Astrocyte (in vitro differentiated cells and primary cell): Measurements from ENCODE around the gene SLC31A1. TPM values are rescaled to one million over a fixed set of nuclear protein-coding genes. Genes with fewer than 3 reads are reported as not detected.

Experiments
- DNase-seq: peaks from one replicate; pipeline ENCODE4 v3.0.0-alpha.2; 2010; ENCODE audit warnings: low read depth
- FAIRE-seq: peaks from 2 replicates; lab custom pipeline; 2011; peaks lifted over from hg19 to GRCh38; lab: Jason Lieb, UNC
- H2AFZ ChIP-seq: 2 replicates; pipeline ENCODE4 v1.6.0; 2012; ENCODE audit warnings: low read depth, low read length, inconsistent platforms
- H3K27ac ChIP-seq: 2 replicates; pipeline ENCODE4 v1.5.1; 2011; ENCODE audit warnings: low read depth, low read length, inconsistent platforms
- H3K27me3 ChIP-seq: 2 replicates; pipeline ENCODE4 v1.6.0; 2011; ENCODE audit warnings: low read length, inconsistent platforms; ENCODE audit not compliant: insufficient read depth
- H3K36me3 ChIP-seq: 2 replicates; pipeline ENCODE4 v1.5.1; 2011; ENCODE audit warnings: low read length, inconsistent platforms; ENCODE audit not compliant: insufficient read depth
- H3K4me1 ChIP-seq: 2 replicates; pipeline ENCODE4 v1.5.1; 2011; ENCODE audit warnings: low read length, inconsistent platforms; ENCODE audit not compliant: insufficient read depth
- H3K4me2 ChIP-seq: 2 replicates; pipeline ENCODE4 v1.6.0; 2012; ENCODE audit warnings: low read length, inconsistent platforms
- H3K4me3 ChIP-seq: 2 replicates; pipeline ENCODE4 v1.5.1; 2011; ENCODE audit warnings: low read depth, mild to moderate bottlenecking, low read length, inconsistent platforms; ENCODE audit not compliant: insufficient read depth
- H3K79me2 ChIP-seq: 2 replicates; pipeline ENCODE4 v1.6.0; 2012; ENCODE audit warnings: mild to moderate bottlenecking, low read length, inconsistent platforms; ENCODE audit not compliant: insufficient read depth
- H3K9ac ChIP-seq: 2 replicates; pipeline ENCODE4 v1.6.0; 2012; ENCODE audit warnings: mild to moderate bottlenecking, low read length, inconsistent platforms
- H3K9me3 ChIP-seq: 2 replicates; pipeline ENCODE4 v1.5.1; 2012; ENCODE audit warnings: low read depth, mild to moderate bottlenecking, low read length, inconsistent platforms; ENCODE audit not compliant: insufficient read depth
- H4K20me1 ChIP-seq: 2 replicates; pipeline ENCODE4 v1.6.0; 2012; ENCODE audit warnings: low read length, inconsistent platforms; ENCODE audit not compliant: insufficient read depth
- H3K27ac Mint-ChIP-seq: one replicate; pipeline ENCODE4 v1.8.0; 2021; ENCODE audit warnings: mild to moderate bottlenecking, mixed read lengths; ENCODE audit not compliant: unreplicated experiment
- H3K27me3 Mint-ChIP-seq: one replicate; pipeline ENCODE4 v1.8.0; 2021; ENCODE audit warnings: low read depth, mixed read lengths; ENCODE audit not compliant: unreplicated experiment
- H3K36me3 Mint-ChIP-seq: one replicate; pipeline ENCODE4 v1.8.0; 2021; ENCODE audit warnings: low read depth, mixed read lengths; ENCODE audit not compliant: unreplicated experiment
- H3K4me1 Mint-ChIP-seq: one replicate; pipeline ENCODE4 v1.8.0; 2021; ENCODE audit warnings: low read depth, mixed read lengths; ENCODE audit not compliant: unreplicated experiment
- H3K4me3 Mint-ChIP-seq: one replicate; pipeline ENCODE4 v1.8.0; 2021; ENCODE audit warnings: mild to moderate bottlenecking, moderate library complexity, mixed read lengths; ENCODE audit not compliant: unreplicated experiment
- H3K9me3 Mint-ChIP-seq: one replicate; pipeline ENCODE4 v1.8.0; 2021; ENCODE audit warnings: mild to moderate bottlenecking, mixed read lengths; ENCODE audit not compliant: unreplicated experiment
- CTCF ChIP-seq: IDR thresholded peaks from 2 replicates; pipeline ENCODE4 v1.5.1; 2011; ENCODE audit warnings: low read depth, mild to moderate bottlenecking, inconsistent platforms, low read length, moderate library complexity; ENCODE audit not compliant: insufficient read depth
- EZH2 ChIP-seq: IDR thresholded peaks from 2 replicates; pipeline ENCODE4 v1.6.1; 2012; ENCODE audit warnings: mild to moderate bottlenecking, low read length, inconsistent platforms; ENCODE audit not compliant: insufficient read depth
- total RNA-seq: library from RNA; stranded (reverse); gene quantifications from 2 replicates; pipeline ENCODE4 v1.2.1, GENCODE V29; 2021

Gene SLC31A1
- total RNA-seq, 1 donor from 2014 or later: 35.8 TPM

- H3K9me3 ChIP-seq: no peaks in the 10 kb centered on the region
- no peaks in the 10 kb centered on the region for H3K27me3 ChIP-seq
- TF ChIP-seq EZH2 (no peak), CTCF (no peak)
- no peaks in the 10 kb centered on the region for H3K79me2 ChIP-seq
- DNase-seq (no peak), FAIRE-seq (no peak)
- H4K20me1 ChIP-seq: no peaks in the 10 kb centered on the region
- peaks cover 55% of the 10 kb centered on the region for H3K36me3 ChIP-seq
- no peak overlapping the region for H3K4me2 ChIP-seq
- Mint-ChIP-seq H3K27ac (no peak overlapping the region), H3K36me3 (peaks cover 17% of the 10 kb centered on the region), H3K27me3 (no peaks in the 10 kb centered on the region), H3K4me1 (peaks cover 16% of the 10 kb centered on the region), H3K9me3 (no peaks in the 10 kb centered on the region), H3K4me3 (no peak overlapping the region)
- H3K4me3 ChIP-seq: no peak overlapping the region
- no peak overlapping the region for H3K27ac ChIP-seq
- peaks cover 10% of the 10 kb centered on the region for H3K4me1 ChIP-seq
- no peak overlapping the region for H2AFZ ChIP-seq
- no peak overlapping the region for H3K9ac ChIP-seq
Measured at GRCh38 chr9:113184539-113184938, 36.8 kb upstream of the SLC31A1 start.

- Histone ChIP-seq H2AFZ (no peak overlapping the region), H4K20me1 (no peaks in the 10 kb centered on the region), H3K36me3 (peaks cover 58% of the 10 kb centered on the region), H3K4me2 (no peak overlapping the region), H3K4me1 (peaks cover 10% of the 10 kb centered on the region), H3K9me3 (no peaks in the 10 kb centered on the region), H3K4me3 (no peak overlapping the region), H3K9ac (no peak overlapping the region), H3K27ac (no peak overlapping the region), H3K27me3 (no peaks in the 10 kb centered on the region), H3K79me2 (no peaks in the 10 kb centered on the region)
- H3K4me3 Mint-ChIP-seq: no peak overlapping the region
- no peak for FAIRE-seq
- H3K27me3 Mint-ChIP-seq: no peaks in the 10 kb centered on the region
- H3K9me3 Mint-ChIP-seq: no peaks in the 10 kb centered on the region
- peaks cover 16% of the 10 kb centered on the region for H3K4me1 Mint-ChIP-seq
- no peak overlapping the region for H3K27ac Mint-ChIP-seq
- H3K36me3 Mint-ChIP-seq: peaks cover 17% of the 10 kb centered on the region
- DNase-seq: peak; percentile 11
- TF ChIP-seq EZH2 (no peak), CTCF (no peak)
Measured at GRCh38 chr9:113185271-113185670, 36.1 kb upstream of the SLC31A1 start.

- Mint-ChIP-seq H3K9me3 (no peaks in the 10 kb centered on the region), H3K4me1 (peaks cover 16% of the 10 kb centered on the region), H3K4me3 (no peak overlapping the region), H3K27me3 (no peaks in the 10 kb centered on the region), H3K36me3 (peaks cover 17% of the 10 kb centered on the region), H3K27ac (no peak overlapping the region)
- FAIRE-seq (no peak), DNase-seq (no peak)
- no peak overlapping the region for H3K27ac ChIP-seq
- no peak overlapping the region for H3K4me3 ChIP-seq
- H3K36me3 ChIP-seq: peaks cover 50% of the 10 kb centered on the region
- H3K9ac ChIP-seq: no peak overlapping the region
- no peaks in the 10 kb centered on the region for H3K79me2 ChIP-seq
- no peak for TF ChIP-seq EZH2
- TF ChIP-seq CTCF: no peak
- H3K27me3 ChIP-seq: no peaks in the 10 kb centered on the region
- no peak overlapping the region for H3K4me2 ChIP-seq
- peaks cover 10% of the 10 kb centered on the region for H3K4me1 ChIP-seq
- no peaks in the 10 kb centered on the region for H4K20me1 ChIP-seq
- no peak overlapping the region for H2AFZ ChIP-seq
- no peaks in the 10 kb centered on the region for H3K9me3 ChIP-seq
Measured at GRCh38 chr9:113186137-113186755, 35.1 kb upstream of the SLC31A1 start.
